Keratinocyte (primary cell): Measurements from ENCODE around the gene SYMPK.

Experiments used
- CTCF ChIP-seq, 3 experiments: IDR thresholded peaks in 1 of 3; conservative IDR thresholded peaks in 1 of 3; optimal IDR thresholded peaks in 1 of 3; 2 replicates in 2 of 3; 3 replicates in 1 of 3; pipeline versions ENCODE3 to v1.5.1; 2011; ENCODE audit warnings: low read length in 3 of 3, mild to moderate bottlenecking in 3 of 3, moderate library complexity in 2 of 3, control low read depth in 1 of 3, inconsistent platforms in 1 of 3; ENCODE audit not compliant: insufficient read depth in 2 of 3; ENCODE audit errors: extremely low read depth in 1 of 3
- EZH2 ChIP-seq: IDR thresholded peaks from one replicate; pipeline ENCODE4 v1.6.1; 2012; ENCODE audit warnings: inconsistent platforms, mild to moderate bottlenecking, low read length, moderate library complexity

GRCh38 chr19:45911291-45911690 is 48.3 kb upstream of the SYMPK start:
- TF ChIP-seq CTCF (optimal IDR thresholded peaks at IDR 0.05 in 1 of 3, IDR thresholded peaks at IDR 0.05 in 1 of 3, conservative IDR thresholded peaks at IDR 0.05 in 1 of 3; ENCODE audit: extremely low read depth in 1 of 3, insufficient read depth in 2 of 3, low read length in 3 of 3): no peak
- TF ChIP-seq EZH2: no peak
